Measurements from ENCODE around the gene NAA80. TPM values are rescaled to one million over a fixed set of nuclear protein-coding genes. Genes with fewer than 3 reads are reported as not detected.

NAA80 gene
- total and polyA plus RNA-seq, 10 of the 15 experiments (the other 5 are each of a cell fraction or from before 2014, with no cell fraction given), result 0.48 to 12.7 (median 6.7) TPM

DNA sequence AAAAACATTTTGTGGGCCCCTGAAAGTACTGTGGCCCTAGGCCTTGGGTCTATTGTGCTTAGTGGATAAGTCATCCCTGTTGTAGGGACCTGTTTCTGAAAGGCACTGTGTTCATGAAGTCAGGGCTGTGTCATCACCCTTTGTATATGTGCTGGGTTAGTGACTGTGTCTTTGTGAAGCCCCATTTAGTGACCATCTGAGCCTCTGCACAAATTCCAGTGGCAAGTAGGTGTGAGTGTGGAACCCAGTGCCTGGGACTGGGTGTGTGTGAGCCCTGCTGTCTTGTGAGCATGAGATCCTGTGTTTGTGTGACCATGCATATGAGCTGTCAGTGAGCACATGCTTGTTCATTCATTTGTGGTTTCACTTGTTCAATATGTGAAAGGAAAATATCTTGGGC, 5.4 kb upstream of the NAA80 start:
- ChIA-PET POLR2A (no interaction called here), RAD21 (ENCODE audit: unreplicated experiment) (no interaction called here), CTCF (interaction anchor here (2.1 kb wide), 1 partner anchor 19 kb away, joined by 11 read pairs; no protein-coding TSS in a partner anchor), SMC1A (ENCODE audit: uncharacterized antibody, unreplicated experiment) (interaction anchor here (0.6 kb wide), 1 partner anchor 70 kb away, joined by 3 read pairs; no protein-coding TSS in a partner anchor)
- no peaks in the 10 kb centered on the region for H3K9me3 ChIP-seq (replicated peaks; ENCODE audit: control insufficient read depth, insufficient read depth, low read length)
- no peak for DNase-seq (ENCODE audit: low read depth, low spot score)
- no peak overlapping the region for H3K4me2 ChIP-seq (ENCODE audit: control insufficient read depth, insufficient read depth)
- in situ Hi-C loops (cut with MboI), result no loop called here
- FAIRE-seq, result no peak
- no peak overlapping the region for H3K4me3 ChIP-seq
- no peaks in the 10 kb centered on the region for H3K27me3 ChIP-seq (replicated peaks in 1 of 2; ENCODE audit: control insufficient read depth in 2 of 2, insufficient read depth in 2 of 2, low read length in 1 of 2)
- no peak overlapping the region for H2AFZ ChIP-seq (ENCODE audit: control insufficient read depth, low read depth, low read length)
- ATAC-seq, result no peak
- H3K4me1 ChIP-seq (ENCODE audit: control insufficient read depth, insufficient read depth, low read length), result no peaks in the 10 kb centered on the region; the same call in 1 of the 2 replicates
- H3K36me3 ChIP-seq (ENCODE audit: control insufficient read depth in 2 of 2, insufficient read depth in 2 of 2, low read length in 1 of 2), result no peaks in the 10 kb centered on the region
- no peak overlapping the region for H3K27ac ChIP-seq (ENCODE audit: control insufficient read depth, insufficient read depth)
- intact Hi-C loops (cut with micrococcal nuclease; ENCODE audit: unreplicated experiment), result no loop called here
- BruUV-seq (replicated peaks), result no TSS peak
- no peak overlapping the region for H3K9ac ChIP-seq (ENCODE audit: control insufficient read depth, insufficient read depth, low read length)
- TF ChIP-seq PAX5 (IDR thresholded peaks at IDR 0.05; ENCODE audit: borderline replicate concordance, low read depth, low read length) (no peak), RAD21 (IDR thresholded peaks at IDR 0.05; ENCODE audit: insufficient read depth, low read depth, low read length) (no peak), ZZZ3 (IDR thresholded peaks at IDR 0.05; ENCODE audit: control insufficient read depth, insufficient read length, low read depth) (no peak), BHLHE40 (IDR thresholded peaks at IDR 0.05; ENCODE audit: borderline replicate concordance in 1 of 2, low read depth in 2 of 2, low read length in 1 of 2) (no peak), EED (IDR thresholded peaks at IDR 0.05; ENCODE audit: low read depth) (no peak), RCOR1 (conservative IDR thresholded peaks at IDR 0.05; ENCODE audit: low read depth, low read length) (no peak), RBBP5 (conservative IDR thresholded peaks at IDR 0.05) (no peak), KLF5 (IDR thresholded peaks at IDR 0.05; ENCODE audit: partially characterized antibody) (no peak), EP300 (IDR thresholded peaks at IDR 0.05; ENCODE audit: borderline replicate concordance in 1 of 2, control insufficient read depth in 1 of 2, low read depth in 2 of 2, low read length in 2 of 2) (no peak), IRF3 (IDR thresholded peaks at IDR 0.05) (no peak), ZNF622 (IDR thresholded peaks at IDR 0.05) (no peak), SPI1 (IDR thresholded peaks at IDR 0.05; ENCODE audit: borderline replicate concordance, insufficient read depth, low read depth, low read length) (no peak), ASH2L (IDR thresholded peaks at IDR 0.05; ENCODE audit: borderline replicate concordance, low read depth) (no peak), CEBPZ (IDR thresholded peaks at IDR 0.05; ENCODE audit: low read depth, low read length) (no peak), BMI1 (IDR thresholded peaks at IDR 0.05; ENCODE audit: borderline replicate concordance) (no peak), TCF3 (IDR thresholded peaks at IDR 0.05; ENCODE audit: borderline replicate concordance, insufficient read depth, low read depth, low read length) (no peak), ZSCAN29 (IDR thresholded peaks at IDR 0.05) (no peak), KAT2A (conservative IDR thresholded peaks at IDR 0.05; ENCODE audit: control insufficient read depth, low read depth, low read length) (no peak)
- TF ChIP-seq, protein P1, sequence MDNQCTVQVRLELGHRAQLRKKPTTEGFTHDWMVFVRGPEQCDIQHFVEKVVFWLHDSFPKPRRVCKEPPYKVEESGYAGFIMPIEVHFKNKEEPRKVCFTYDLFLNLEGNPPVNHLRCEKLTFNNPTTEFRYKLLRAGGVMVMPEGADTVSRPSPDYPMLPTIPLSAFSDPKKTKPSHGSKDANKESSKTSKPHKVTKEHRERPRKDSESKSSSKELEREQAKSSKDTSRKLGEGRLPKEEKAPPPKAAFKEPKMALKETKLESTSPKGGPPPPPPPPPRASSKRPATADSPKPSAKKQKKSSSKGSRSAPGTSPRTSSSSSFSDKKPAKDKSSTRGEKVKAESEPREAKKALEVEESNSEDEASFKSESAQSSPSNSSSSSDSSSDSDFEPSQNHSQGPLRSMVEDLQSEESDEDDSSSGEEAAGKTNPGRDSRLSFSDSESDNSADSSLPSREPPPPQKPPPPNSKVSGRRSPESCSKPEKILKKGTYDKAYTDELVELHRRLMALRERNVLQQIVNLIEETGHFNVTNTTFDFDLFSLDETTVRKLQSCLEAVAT (IDR thresholded peaks at IDR 0.05), result no peak
- no peaks in the 10 kb centered on the region for H4K20me1 ChIP-seq (ENCODE audit: control insufficient read depth, insufficient read depth)
- 0 out of 2 replicates have a peak, but pooled peaks cover 2% of the 10 kb centered on the region for H3K79me2 ChIP-seq (ENCODE audit: control insufficient read depth, insufficient read depth, low read length)

All from GM12878 (cell line).